SH-SY5Y (cell line): ENCODE data around the gene IL34.

Experiments
- GATA2 ChIP-seq: IDR thresholded peaks from 2 replicates; pipeline ENCODE4 v1.6.1; 2011; ENCODE audit warnings: mild to moderate bottlenecking, low read depth, low read length
- GATA3 ChIP-seq: IDR thresholded peaks from 2 replicates; pipeline ENCODE4 v1.6.1; 2011; ENCODE audit warnings: low read depth, mild to moderate bottlenecking, low read length, moderate library complexity

DNA sequence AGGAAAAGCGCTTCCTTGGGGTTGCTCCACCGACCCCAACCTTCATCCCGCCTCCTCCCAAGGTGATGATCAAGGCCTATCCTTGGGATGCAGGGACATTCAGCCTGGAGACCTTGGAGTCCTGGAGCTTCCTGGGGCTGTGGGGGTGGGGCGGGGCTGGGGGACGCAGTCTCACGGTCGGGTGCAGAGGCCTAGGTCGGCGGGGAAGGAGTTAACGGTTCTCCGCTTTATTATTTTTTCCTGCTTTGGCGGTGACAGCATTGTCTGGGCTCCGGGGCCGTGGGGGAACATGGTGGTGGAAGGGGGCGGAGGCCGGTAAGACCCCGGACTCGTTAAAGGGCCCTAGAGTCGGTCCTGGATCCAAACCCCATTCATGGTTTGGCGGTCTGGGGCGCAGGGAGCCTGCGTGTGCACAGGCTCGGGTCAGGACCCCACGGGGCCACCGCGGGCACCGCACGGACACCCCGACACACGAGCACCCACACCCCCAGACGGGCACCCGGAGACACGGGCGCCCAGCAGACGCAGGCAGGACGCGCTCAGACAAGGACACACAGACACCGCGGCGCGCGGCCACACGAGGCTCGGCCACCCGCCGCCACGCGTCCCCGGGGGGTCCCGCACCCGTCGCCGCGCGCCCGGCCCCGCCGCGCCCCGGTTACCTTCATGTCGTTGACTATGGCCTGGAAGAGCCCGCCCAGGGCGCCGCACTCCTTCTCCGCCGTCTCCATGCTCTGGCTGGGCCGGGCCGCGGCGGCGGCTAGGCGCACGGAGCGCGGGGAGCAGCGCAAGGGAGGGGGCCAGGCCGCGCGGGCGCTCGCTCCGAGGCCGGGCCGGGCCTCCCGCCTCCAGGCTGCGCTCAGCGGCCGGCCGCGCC lies 38.9 kb downstream of the IL34 start:
- TF ChIP-seq GATA3 = no peak
- TF ChIP-seq GATA2 = no peak
